ENCODE data around the gene SYMPK.

SYMPK gene

GRCh38 chr19:45825263-45825605, 37.7 kb downstream of the SYMPK start:
- H3K36me3 ChIP-seq (ENCODE audit: control insufficient read depth, insufficient read depth, low read length) = peaks cover 56% of the 10 kb centered on the region
- WGBS (ENCODE audit: insufficient coverage, insufficient read length) = no CpG with 5 or more reads among the region's 8 CpGs
- no peaks in the 10 kb centered on the region for H3K27me3 ChIP-seq (ENCODE audit: control insufficient read depth, insufficient read depth, low read length)
- no peaks in the 10 kb centered on the region for H3K9me3 ChIP-seq (ENCODE audit: control insufficient read depth, insufficient read depth, low read length)
- no peak overlapping the region for H3K27ac ChIP-seq (ENCODE audit: low read length)
- no peaks in the 10 kb centered on the region; the same call in 1 of the 2 replicates for H3K4me1 ChIP-seq (ENCODE audit: control insufficient read depth, insufficient read depth, low read length)
- no peak overlapping the region for H3K4me3 ChIP-seq (ENCODE audit: low read length)
- no peak for DNase-seq (ENCODE audit: low read depth, low spot score)

GRCh38 chr19:45824531-45825262, 38.2 kb downstream of the SYMPK start:
- Histone ChIP-seq H3K9me3 (ENCODE audit: control insufficient read depth, insufficient read depth, low read length) (no peaks in the 10 kb centered on the region), H3K36me3 (ENCODE audit: control insufficient read depth, insufficient read depth, low read length) (peaks cover 51% of the 10 kb centered on the region), H3K4me1 (ENCODE audit: control insufficient read depth, insufficient read depth, low read length) (no peaks in the 10 kb centered on the region; the same call in 1 of the 2 replicates), H3K27ac (ENCODE audit: low read length) (no peak overlapping the region), H3K4me3 (ENCODE audit: low read length) (no peak overlapping the region), H3K27me3 (ENCODE audit: control insufficient read depth, insufficient read depth, low read length) (no peaks in the 10 kb centered on the region)
- no CpG with 5 or more reads among the region's 26 CpGs for WGBS (ENCODE audit: insufficient coverage, insufficient read length)
- no peak for DNase-seq (ENCODE audit: low read depth, low spot score)

GRCh38 chr19:45824041-45824471, 38.9 kb downstream of the SYMPK start:
- Histone ChIP-seq H3K36me3 (ENCODE audit: control insufficient read depth, insufficient read depth, low read length) (peaks cover 46% of the 10 kb centered on the region), H3K9me3 (ENCODE audit: control insufficient read depth, insufficient read depth, low read length) (no peaks in the 10 kb centered on the region), H3K27ac (ENCODE audit: low read length) (no peak overlapping the region), H3K4me1 (ENCODE audit: control insufficient read depth, insufficient read depth, low read length) (no peaks in the 10 kb centered on the region; the same call in 1 of the 2 replicates), H3K4me3 (ENCODE audit: low read length) (no peak overlapping the region), H3K27me3 (ENCODE audit: control insufficient read depth, insufficient read depth, low read length) (no peaks in the 10 kb centered on the region)
- DNase-seq (ENCODE audit: low read depth, low spot score) = no peak
- no CpG with 5 or more reads among the region's 12 CpGs for WGBS (ENCODE audit: insufficient coverage, insufficient read length)

GRCh38 chr19:45823182-45823581, 39.8 kb downstream of the SYMPK start:
- DNase-seq (ENCODE audit: low read depth, low spot score) = no peak

GRCh38 chr19:45822716-45823115, 40.2 kb downstream of the SYMPK start:
- Histone ChIP-seq H3K27ac (ENCODE audit: low read length) (no peak overlapping the region), H3K9me3 (ENCODE audit: control insufficient read depth, insufficient read depth, low read length) (no peaks in the 10 kb centered on the region), H3K36me3 (ENCODE audit: control insufficient read depth, insufficient read depth, low read length) (peaks cover 41% of the 10 kb centered on the region), H3K4me1 (ENCODE audit: control insufficient read depth, insufficient read depth, low read length) (peaks cover 3% of the 10 kb centered on the region), H3K27me3 (ENCODE audit: control insufficient read depth, insufficient read depth, low read length) (no peaks in the 10 kb centered on the region), H3K4me3 (ENCODE audit: low read length) (no peak overlapping the region)
- no peak for DNase-seq (ENCODE audit: low read depth, low spot score)
- no CpG with 5 or more reads among the region's 5 CpGs for WGBS (ENCODE audit: insufficient coverage, insufficient read length)

More at GRCh38 chr19:45823182-45823581, 39.8 kb downstream of the SYMPK start:
- Histone ChIP-seq H3K9me3 (ENCODE audit: control insufficient read depth, insufficient read depth, low read length) (no peaks in the 10 kb centered on the region), H3K4me1 (ENCODE audit: control insufficient read depth, insufficient read depth, low read length) (no peaks in the 10 kb centered on the region; the same call in 1 of the 2 replicates), H3K36me3 (ENCODE audit: control insufficient read depth, insufficient read depth, low read length) (peaks cover 42% of the 10 kb centered on the region), H3K27me3 (ENCODE audit: control insufficient read depth, insufficient read depth, low read length) (no peaks in the 10 kb centered on the region), H3K27ac (ENCODE audit: low read length) (no peak overlapping the region), H3K4me3 (ENCODE audit: low read length) (no peak overlapping the region)
- no CpG with 5 or more reads among the region's 12 CpGs for WGBS (ENCODE audit: insufficient coverage, insufficient read length)

GRCh38 chr19:45821570-45821969, 41.4 kb downstream of the SYMPK start:
- peaks cover 30% of the 10 kb centered on the region for H3K36me3 ChIP-seq (ENCODE audit: control insufficient read depth, insufficient read depth, low read length)
- H3K4me3 ChIP-seq (ENCODE audit: low read length) = no peak overlapping the region
- H3K9me3 ChIP-seq (ENCODE audit: control insufficient read depth, insufficient read depth, low read length) = no peaks in the 10 kb centered on the region
- H3K27ac ChIP-seq (ENCODE audit: low read length) = no peak overlapping the region
- H3K4me1 ChIP-seq (ENCODE audit: control insufficient read depth, insufficient read depth, low read length) = peaks cover 5% of the 10 kb centered on the region
- no CpG with 5 or more reads among the region's 10 CpGs for WGBS (ENCODE audit: insufficient coverage, insufficient read length)
- DNase-seq (ENCODE audit: low read depth, low spot score) = no peak
- H3K27me3 ChIP-seq (ENCODE audit: control insufficient read depth, insufficient read depth, low read length) = no peaks in the 10 kb centered on the region

- Histone ChIP-seq H3K36me3 (ENCODE audit: control insufficient read depth, insufficient read depth, low read length) (peaks cover 26% of the 10 kb centered on the region), H3K4me3 (ENCODE audit: low read length) (no peak overlapping the region), H3K27me3 (ENCODE audit: control insufficient read depth, insufficient read depth, low read length) (no peaks in the 10 kb centered on the region), H3K27ac (ENCODE audit: low read length) (no peak overlapping the region), H3K4me1 (ENCODE audit: control insufficient read depth, insufficient read depth, low read length) (peaks cover 5% of the 10 kb centered on the region), H3K9me3 (ENCODE audit: control insufficient read depth, insufficient read depth, low read length) (no peaks in the 10 kb centered on the region)
- no peak for DNase-seq (ENCODE audit: low read depth, low spot score)
- WGBS (ENCODE audit: insufficient coverage, insufficient read length) = no CpG with 5 or more reads among the region's 8 CpGs
These were observed 41.8 kb downstream of the SYMPK start for GRCh38 chr19:45821103-45821521.

GRCh38 chr19:45820413-45821102, 42.4 kb downstream of the SYMPK start:
- H3K36me3 ChIP-seq (ENCODE audit: control insufficient read depth, insufficient read depth, low read length) = peaks cover 21% of the 10 kb centered on the region
- no peaks in the 10 kb centered on the region for H3K27me3 ChIP-seq (ENCODE audit: control insufficient read depth, insufficient read depth, low read length)
- H3K27ac ChIP-seq (ENCODE audit: low read length) = no peak overlapping the region
- peaks cover 5% of the 10 kb centered on the region for H3K4me1 ChIP-seq (ENCODE audit: control insufficient read depth, insufficient read depth, low read length)
- H3K4me3 ChIP-seq (ENCODE audit: low read length) = no peak overlapping the region
- H3K9me3 ChIP-seq (ENCODE audit: control insufficient read depth, insufficient read depth, low read length) = no peaks in the 10 kb centered on the region
- WGBS (ENCODE audit: insufficient coverage, insufficient read length) = no CpG with 5 or more reads among the region's 20 CpGs
- no peak for DNase-seq (ENCODE audit: low read depth, low spot score)

GRCh38 chr19:45819769-45820168, 43.2 kb downstream of the SYMPK start:
- Histone ChIP-seq H3K27ac (ENCODE audit: low read length) (no peak overlapping the region), H3K36me3 (ENCODE audit: control insufficient read depth, insufficient read depth, low read length) (peaks cover 15% of the 10 kb centered on the region), H3K4me3 (ENCODE audit: low read length) (no peak overlapping the region), H3K9me3 (ENCODE audit: control insufficient read depth, insufficient read depth, low read length) (no peaks in the 10 kb centered on the region), H3K27me3 (ENCODE audit: control insufficient read depth, insufficient read depth, low read length) (no peaks in the 10 kb centered on the region), H3K4me1 (ENCODE audit: control insufficient read depth, insufficient read depth, low read length) (peaks cover 5% of the 10 kb centered on the region)
- no peak for DNase-seq (ENCODE audit: low read depth, low spot score)
- no CpG with 5 or more reads among the region's 6 CpGs for WGBS (ENCODE audit: insufficient coverage, insufficient read length)

GRCh38 chr19:45817725-45818301, 45.1 kb downstream of the SYMPK start:
- Histone ChIP-seq H3K4me3 (ENCODE audit: low read length) (no peak overlapping the region), H3K4me1 (ENCODE audit: control insufficient read depth, insufficient read depth, low read length) (peaks cover 8% of the 10 kb centered on the region), H3K27me3 (ENCODE audit: control insufficient read depth, insufficient read depth, low read length) (no peaks in the 10 kb centered on the region), H3K9me3 (ENCODE audit: control insufficient read depth, insufficient read depth, low read length) (no peaks in the 10 kb centered on the region), H3K27ac (ENCODE audit: low read length) (no peak overlapping the region), H3K36me3 (ENCODE audit: control insufficient read depth, insufficient read depth, low read length) (peaks cover 9% of the 10 kb centered on the region; the same call in 1 of the 2 replicates)
- DNase-seq (ENCODE audit: low read depth, low spot score) = no peak
- no CpG with 5 or more reads among the region's 19 CpGs for WGBS (ENCODE audit: insufficient coverage, insufficient read length)

Data from iPS DF 6.9 (cell line).